Skin of body (tissue), 2 donors: ENCODE results near the gene H3-3A. TPM values are rescaled to one million over a fixed set of nuclear protein-coding genes. Genes with fewer than 3 reads are reported as not detected.
"Not testable (repeated sequence)": the region's sequence is repeated elsewhere in the genome, so short reads cannot be mapped to it uniquely, and the experiment has no call there.

Source experiments
- DNase-seq: peaks from one replicate; lab custom pipeline; 2025; lab: John Stamatoyannopoulos, UW
- total RNA-seq: library from RNA; depleted of rRNA; stranded (reverse); fragments of >200 nt; gene quantifications from one replicate; pipeline ENCODE4 v1.2.3, GENCODE V29; 2014

The H3-3A gene
- total RNA-seq, 1 donor from 2014 or later, result 452 TPM

- DNase-seq, result no peak
Observed at GRCh38 chr1:226083302-226084101, 21.0 kb downstream of the H3-3A start.

GRCh38 chr1:226085675-226086285 is 23.3 kb downstream of the H3-3A start:
- DNase-seq, result no peak

GRCh38 chr1:226086776-226087175 is 24.3 kb downstream of the H3-3A start:
- no peak for DNase-seq

- DNase-seq, result no peak
Observed at GRCh38 chr1:226091461-226091860, 28.9 kb downstream of the H3-3A start.

GRCh38 chr1:226092048-226092820 is 29.7 kb downstream of the H3-3A start:
- not testable (repeated sequence) for DNase-seq

- DNase-seq, result no peak
Observed at GRCh38 chr1:226092965-226093364, 30.4 kb downstream of the H3-3A start.

GRCh38 chr1:226093621-226094020 is 31.1 kb downstream of the H3-3A start:
- DNase-seq, result no peak

- DNase-seq, result no peak
Observed at GRCh38 chr1:226094451-226094850, 31.9 kb downstream of the H3-3A start.

GRCh38 chr1:226095286-226095685 is 32.8 kb downstream of the H3-3A start:
- no peak for DNase-seq

GRCh38 chr1:226097866-226098625 is 35.5 kb downstream of the H3-3A start:
- DNase-seq, result no peak

GRCh38 chr1:226098870-226099835 is 36.6 kb downstream of the H3-3A start:
- DNase-seq, result no peak

- no peak for DNase-seq
Observed at GRCh38 chr1:226100436-226101391, 38.2 kb downstream of the H3-3A start.

- no peak for DNase-seq
Observed at GRCh38 chr1:226104671-226105121, 42.2 kb downstream of the H3-3A start.

- DNase-seq, result no peak
Observed at GRCh38 chr1:226107471-226108460, 45.2 kb downstream of the H3-3A start.

- DNase-seq, result no peak
Observed at GRCh38 chr1:226108935-226109828, 46.7 kb downstream of the H3-3A start.

GRCh38 chr1:226109829-226110248 is 47.3 kb downstream of the H3-3A start:
- peak; percentile 81 for DNase-seq
